Endothelial cell of umbilical vein (primary cell): Measurements from ENCODE around the gene GET4. TPM values are rescaled to one million over a fixed set of nuclear protein-coding genes. Genes with fewer than 3 reads are reported as not detected.

Experiments
- BruUV-seq: library from RNA; stranded (reverse); fragments of 400-500 nt; replicated peaks from 2 replicates; lab custom pipeline; 2021; lab: Mats Ljungman, UMichigan
- CTCF ChIA-PET: fragments of 300-600, 350-600 bp; sonication (Branson Sonifier 250); formaldehyde crosslinking; loops from one replicate; lab custom pipeline; 2021; ENCODE audit warnings: antibody characterized with exemption, inconsistent platforms; lab: Charles Lee
- POLR2A ChIA-PET: fragments of 300-600, 350-600 bp; sonication (Branson Sonifier 250); formaldehyde crosslinking; loops from one replicate; lab custom pipeline; 2021; ENCODE audit warnings: antibody characterized with exemption, inconsistent platforms; lab: Charles Lee
- DNase-seq: peaks from one replicate; pipeline ENCODE4 v3.0.0-alpha.2; 2011; ENCODE audit warnings: low read depth, low spot score
- FAIRE-seq: peaks from 2 replicates; lab custom pipeline; 2011; peaks lifted over from hg19 to GRCh38; lab: Jason Lieb, UNC
- H2AFZ ChIP-seq: 2 replicates; pipeline ENCODE4 v1.6.0; 2012; ENCODE audit warnings: low read depth, low read length, control low read depth, inconsistent platforms
- H3K27ac ChIP-seq: 2 replicates; pipeline ENCODE4 v1.5.1; 2011; ENCODE audit warnings: low read depth, mild to moderate bottlenecking, control low read depth, low read length, moderate library complexity; ENCODE audit not compliant: insufficient read depth
- H3K27me3 ChIP-seq, 2 experiments: 2 replicates each; pipeline versions ENCODE4 v1.6.0 to v1.6.1; 2011; ENCODE audit warnings: low read length in 2 of 2, mixed read lengths in 1 of 2; ENCODE audit not compliant: control insufficient read depth in 2 of 2, insufficient read depth in 2 of 2
- H3K36me3 ChIP-seq, 2 experiments: 2 replicates in 1 of 2; 3 replicates in 1 of 2; pipeline ENCODE4 v1.5.1; 2011; ENCODE audit warnings: low read length in 2 of 2, mild to moderate bottlenecking in 1 of 2, moderate library complexity in 1 of 2; ENCODE audit not compliant: control insufficient read depth in 2 of 2, insufficient read depth in 2 of 2; ENCODE audit errors: extremely low read depth in 1 of 2
- H3K4me1 ChIP-seq: 3 replicates; pipeline ENCODE4 v1.5.1; 2011; ENCODE audit warnings: mild to moderate bottlenecking, low read length; ENCODE audit not compliant: control insufficient read depth, insufficient read depth; ENCODE audit errors: extremely low read depth
- H3K4me2 ChIP-seq: 2 replicates; pipeline ENCODE4 v1.6.1; 2011; ENCODE audit warnings: low read length, control low read depth, mixed read lengths; ENCODE audit not compliant: insufficient read depth
- H3K4me3 ChIP-seq, 3 experiments: fragments of 200-600 bp in 1 of 3; sonication (generic), shearing (Covaris generic) in 1 of 3; replicated peaks in 1 of 3; 2 replicates each; pipeline ENCODE4 v1.5.1; 2011 to 2016; ENCODE audit warnings: control low read depth in 3 of 3, low read length in 3 of 3, mild to moderate bottlenecking in 2 of 3, inconsistent platforms in 1 of 3, low read depth in 1 of 3, moderate library complexity in 1 of 3; ENCODE audit not compliant: insufficient read depth in 1 of 3
- H3K79me2 ChIP-seq: 2 replicates; pipeline ENCODE4 v1.6.0; 2012; ENCODE audit warnings: low read length, inconsistent platforms; ENCODE audit not compliant: control insufficient read depth, insufficient read depth
- H3K9ac ChIP-seq: replicated peaks from 2 replicates; pipeline ENCODE3; 2011; ENCODE audit warnings: low read length, control low read depth; ENCODE audit not compliant: insufficient read depth; ENCODE audit errors: extremely low read depth
- H3K9me1 ChIP-seq: replicated peaks from 3 replicates; pipeline ENCODE4 v1.6.0; 2011; ENCODE audit warnings: mild to moderate bottlenecking, low read length; ENCODE audit not compliant: control insufficient read depth, insufficient read depth; ENCODE audit errors: extremely low read depth
- H3K9me3 ChIP-seq: replicated peaks from 2 replicates; pipeline ENCODE4 v1.5.1; 2012; ENCODE audit warnings: low read length, inconsistent platforms; ENCODE audit not compliant: control insufficient read depth, insufficient read depth
- H4K20me1 ChIP-seq: replicated peaks from 2 replicates; pipeline ENCODE3; 2011; ENCODE audit warnings: mild to moderate bottlenecking, low read length; ENCODE audit not compliant: control insufficient read depth, insufficient read depth; ENCODE audit errors: extremely low read depth
- EZH2 ChIP-seq: IDR thresholded peaks from 2 replicates; pipeline ENCODE4 v1.6.1; 2012; ENCODE audit warnings: borderline replicate concordance, low read depth, mild to moderate bottlenecking, moderate library complexity, low read length, inconsistent platforms; ENCODE audit not compliant: severe bottlenecking
- FOS ChIP-seq: IDR thresholded peaks from 2 replicates; pipeline ENCODE4 v1.6.1; 2011; ENCODE audit warnings: mild to moderate bottlenecking, low read length, moderate library complexity, borderline replicate concordance; ENCODE audit not compliant: insufficient read depth
- GATA2 ChIP-seq: IDR thresholded peaks from 2 replicates; pipeline ENCODE4 v1.7.0; 2011; ENCODE audit warnings: low read depth, mild to moderate bottlenecking, moderate library complexity, mixed read lengths, low read length; ENCODE audit not compliant: insufficient read length, insufficient read depth
- JUN ChIP-seq: IDR thresholded peaks from 2 replicates; pipeline ENCODE4 v1.6.1; 2011; ENCODE audit warnings: borderline replicate concordance, low read depth; ENCODE audit not compliant: insufficient read length, insufficient read depth
- MYC ChIP-seq: IDR thresholded peaks from one replicate; pipeline ENCODE4 v1.6.1; 2011; ENCODE audit warnings: mild to moderate bottlenecking, low read depth, low read length
- POLR2A ChIP-seq: IDR thresholded peaks from 2 replicates; pipeline ENCODE4 v1.6.1; 2012; ENCODE audit warnings: low read depth, mild to moderate bottlenecking, control low read depth, low read length
- POLR2AphosphoS5 ChIP-seq: IDR thresholded peaks from 2 replicates; pipeline ENCODE4 v1.6.1; 2012; ENCODE audit warnings: low read depth, mild to moderate bottlenecking, control low read depth, low read length, moderate library complexity; ENCODE audit not compliant: insufficient read depth
- dilution Hi-C: fragments of 300-500 bp; cut with MboI; formaldehyde crosslinking; loops from one replicate; pipeline ENCODE4 v1.15.0; 2019; ENCODE audit warnings: low sequenced_read_pairs; ENCODE audit not compliant: extremely low pct_ligation_motif_present
- intact Hi-C: fragments of 100-400 bp; cut with micrococcal nuclease; formaldehyde crosslinking; loops from one replicate; pipeline ENCODE4 v1.10.0; 2022
- polyA plus RNA-seq, 4 experiments: library from polyadenylated mRNA; depleted of rRNA in 3 of 4; stranded (reverse) in 3 of 4; unstranded in 1 of 4; fragments of >200 nt; gene quantifications; 2 replicates each; pipeline versions ENCODE4 v1.2.1 to v1.2.3, GENCODE V29; 2011 to 2012; ENCODE audit warnings: missing spikeins in 1 of 4
- total RNA-seq: library from RNA; stranded (reverse); gene quantifications from 2 replicates; pipeline ENCODE4 v1.2.3, GENCODE V29; 2021
- TF ChIP-seq, protein P1 (sequence below), 2 donors: IDR thresholded peaks; 1 replicate in 1 of 2; 2 replicates in 1 of 2; pipeline ENCODE4 v1.5.1; 2011; ENCODE audit warnings: low read length in 2 of 2, mild to moderate bottlenecking in 2 of 2, moderate library complexity in 2 of 2, control low read depth in 1 of 2, inconsistent platforms in 1 of 2, low read depth in 1 of 2; ENCODE audit not compliant: insufficient read depth in 1 of 2; ENCODE audit errors: extremely low read depth in 1 of 2
- TF ChIP-seq, protein P2 (sequence below): IDR thresholded peaks from 2 replicates; pipeline ENCODE4 v1.6.1; 2011; ENCODE audit not compliant: insufficient read depth, insufficient read length

The GET4 gene
- total and polyA plus RNA-seq, 2 donors (not counting 3 experiments of a cell fraction or from before 2014, with no cell fraction given) = 48.4 to 58.1 TPM

DNA sequence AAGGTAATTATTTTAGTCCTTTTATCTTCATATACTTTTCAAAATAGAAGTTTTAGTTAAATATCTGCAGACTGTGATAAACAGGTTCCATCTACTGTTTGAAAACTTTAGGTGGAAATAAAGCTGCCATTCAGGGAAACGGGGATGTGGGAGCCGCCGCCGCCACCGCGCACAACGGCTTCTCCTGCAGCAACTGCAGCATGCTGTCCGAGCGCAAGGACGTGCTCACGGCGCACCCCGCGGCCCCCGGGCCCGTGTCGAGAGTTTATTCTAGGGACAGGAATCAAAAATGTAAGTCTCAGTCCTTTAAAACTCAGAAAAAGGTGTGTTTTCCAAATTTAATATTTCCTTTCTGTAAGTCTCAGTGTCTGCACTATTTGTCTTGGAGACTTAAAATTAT, 33.1 kb upstream of the GET4 start:
- intact Hi-C loops (no loop called here), dilution Hi-C loops (no loop called here)
- no peak for DNase-seq
- H3K4me1 ChIP-seq = no peaks in the 10 kb centered on the region
- ChIA-PET CTCF (interaction anchor here (1.2 kb wide), 1 partner anchor 56 kb away, joined by 3 read pairs; no protein-coding TSS in a partner anchor), POLR2A (no interaction called here)
- no peak overlapping the region for H2AFZ ChIP-seq
- no peak overlapping the region for H3K4me2 ChIP-seq
- H3K9ac ChIP-seq = no peak overlapping the region
- FAIRE-seq = no peak
- H3K9me1 ChIP-seq = no peaks in the 10 kb centered on the region
- no peaks in the 10 kb centered on the region for H3K9me3 ChIP-seq
- no peak overlapping the region for H3K4me3 ChIP-seq
- peaks cover 9 to 33% of the 10 kb centered on the region in 2 experiments for H3K36me3 ChIP-seq
- no peaks in the 10 kb centered on the region for H3K79me2 ChIP-seq
- BruUV-seq = no TSS peak
- H4K20me1 ChIP-seq = no peaks in the 10 kb centered on the region
- no peak for TF ChIP-seq GATA2
- TF ChIP-seq EZH2 = no peak
- TF ChIP-seq, protein P1, sequence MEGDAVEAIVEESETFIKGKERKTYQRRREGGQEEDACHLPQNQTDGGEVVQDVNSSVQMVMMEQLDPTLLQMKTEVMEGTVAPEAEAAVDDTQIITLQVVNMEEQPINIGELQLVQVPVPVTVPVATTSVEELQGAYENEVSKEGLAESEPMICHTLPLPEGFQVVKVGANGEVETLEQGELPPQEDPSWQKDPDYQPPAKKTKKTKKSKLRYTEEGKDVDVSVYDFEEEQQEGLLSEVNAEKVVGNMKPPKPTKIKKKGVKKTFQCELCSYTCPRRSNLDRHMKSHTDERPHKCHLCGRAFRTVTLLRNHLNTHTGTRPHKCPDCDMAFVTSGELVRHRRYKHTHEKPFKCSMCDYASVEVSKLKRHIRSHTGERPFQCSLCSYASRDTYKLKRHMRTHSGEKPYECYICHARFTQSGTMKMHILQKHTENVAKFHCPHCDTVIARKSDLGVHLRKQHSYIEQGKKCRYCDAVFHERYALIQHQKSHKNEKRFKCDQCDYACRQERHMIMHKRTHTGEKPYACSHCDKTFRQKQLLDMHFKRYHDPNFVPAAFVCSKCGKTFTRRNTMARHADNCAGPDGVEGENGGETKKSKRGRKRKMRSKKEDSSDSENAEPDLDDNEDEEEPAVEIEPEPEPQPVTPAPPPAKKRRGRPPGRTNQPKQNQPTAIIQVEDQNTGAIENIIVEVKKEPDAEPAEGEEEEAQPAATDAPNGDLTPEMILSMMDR (IDR thresholded peaks at IDR 0.05; ENCODE audit: extremely low read depth in 1 of 2, insufficient read depth in 1 of 2, low read depth in 1 of 2, low read length in 2 of 2) = no peak
- H3K27ac ChIP-seq = no peak overlapping the region
- no peaks in the 10 kb centered on the region for H3K27me3 ChIP-seq

DNA sequence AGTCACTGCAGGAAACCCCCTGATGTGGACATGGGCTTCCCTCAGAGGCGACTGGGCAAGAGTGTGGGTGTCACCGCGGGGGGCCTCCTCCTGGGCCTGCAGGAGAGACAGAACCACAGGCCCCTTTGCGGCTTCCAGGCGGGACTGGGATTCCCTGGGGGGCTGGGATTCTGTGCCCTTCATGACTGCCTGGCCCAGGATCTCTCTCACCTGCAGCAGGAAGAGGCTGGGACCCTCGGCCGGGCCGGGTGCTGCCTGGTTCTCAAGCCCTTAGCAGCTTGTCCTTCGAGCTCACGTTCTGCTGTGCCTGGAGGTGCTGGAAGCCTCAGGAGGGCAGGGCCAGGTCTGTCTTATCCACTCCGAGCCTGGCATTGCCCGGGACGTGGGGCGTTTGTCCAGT, 32.3 kb upstream of the GET4 start:
- peaks cover 5 to 30% of the 10 kb centered on the region in 2 experiments for H3K36me3 ChIP-seq
- H3K27me3 ChIP-seq = no peaks in the 10 kb centered on the region
- dilution Hi-C loops (no loop called here), intact Hi-C loops (no loop called here)
- H3K27ac ChIP-seq = no peak overlapping the region
- no peak overlapping the region for H3K4me2 ChIP-seq
- no peaks in the 10 kb centered on the region for H3K9me1 ChIP-seq
- CTCF ChIA-PET = interaction anchor here (1.2 to 3.0 kb wide), 2 partner anchors 8 to 56 kb away, joined by 3 to 17 read pairs; no protein-coding TSS in a partner anchor
- POLR2A ChIA-PET = no interaction called here
- H2AFZ ChIP-seq = no peak overlapping the region
- FAIRE-seq (no peak), DNase-seq (no peak)
- no peaks in the 10 kb centered on the region for H3K4me1 ChIP-seq
- H3K9me3 ChIP-seq = no peaks in the 10 kb centered on the region
- no TSS peak for BruUV-seq
- H3K79me2 ChIP-seq = no peaks in the 10 kb centered on the region
- no peak for TF ChIP-seq MYC
- TF ChIP-seq, protein P2, sequence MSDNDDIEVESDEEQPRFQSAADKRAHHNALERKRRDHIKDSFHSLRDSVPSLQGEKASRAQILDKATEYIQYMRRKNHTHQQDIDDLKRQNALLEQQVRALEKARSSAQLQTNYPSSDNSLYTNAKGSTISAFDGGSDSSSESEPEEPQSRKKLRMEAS = no peak
- no peak for TF ChIP-seq JUN
- TF ChIP-seq, protein P1 (IDR thresholded peaks at IDR 0.05; ENCODE audit: extremely low read depth in 1 of 2, insufficient read depth in 1 of 2, low read depth in 1 of 2, low read length in 2 of 2) = no peak
- TF ChIP-seq POLR2A = no peak
- TF ChIP-seq GATA2 = no peak
- TF ChIP-seq POLR2AphosphoS5 = no peak
- no peak for TF ChIP-seq FOS
- TF ChIP-seq EZH2 = no peak
- no peak overlapping the region for H3K9ac ChIP-seq
- no peak overlapping the region for H3K4me3 ChIP-seq
- no peaks in the 10 kb centered on the region for H4K20me1 ChIP-seq
